Kidney (tissue), 14 donors: ENCODE data around the gene RFT1. TPM values are rescaled to one million over a fixed set of nuclear protein-coding genes. Genes with fewer than 3 reads are reported as not detected.

Experiments
- DNase-seq, 5 donors: peaks; one replicate each; pipeline ENCODE4 v3.0.0-alpha.2; 2013 to 2020
- FAIRE-seq: peaks from 2 replicates; lab custom pipeline; 2012; peaks lifted over from hg19 to GRCh38; lab: Jason Lieb, UNC
- H3K27ac ChIP-seq, 2 donors: one replicate each; pipeline ENCODE4 v1.7.0; 2013; ENCODE audit warnings: low read depth in 2 of 2, low read length in 2 of 2, inconsistent platforms in 1 of 2
- H3K27me3 ChIP-seq: one replicate; pipeline ENCODE4 v1.7.1; 2013; ENCODE audit warnings: low read length, inconsistent platforms; ENCODE audit not compliant: control insufficient read depth, insufficient read depth
- H3K36me3 ChIP-seq, 3 donors: one replicate each; pipeline versions ENCODE4 v1.7.0 to v1.7.1; 2013; ENCODE audit warnings: low read length in 3 of 3, control low read depth in 1 of 3, inconsistent platforms in 1 of 3; ENCODE audit not compliant: insufficient read depth in 3 of 3, control insufficient read depth in 2 of 3
- H3K4me1 ChIP-seq, 3 donors: one replicate each; pipeline versions ENCODE4 v1.7.0 to v1.7.1; 2013; ENCODE audit warnings: low read length in 3 of 3, inconsistent platforms in 1 of 3, low read depth in 1 of 3; ENCODE audit not compliant: control insufficient read depth in 2 of 3, insufficient read depth in 2 of 3
- H3K4me3 ChIP-seq, 3 donors: one replicate each; pipeline versions ENCODE4 v1.7.0 to v1.8.1; 2013; ENCODE audit warnings: low read length in 3 of 3, control low read depth in 1 of 3, inconsistent platforms in 1 of 3
- H3K9ac ChIP-seq, 3 donors: one replicate each; pipeline versions ENCODE4 v1.7.0 to v1.7.1; 2013; ENCODE audit warnings: low read length in 3 of 3, control low read depth in 1 of 3, inconsistent platforms in 1 of 3
- H3K9me3 ChIP-seq, 3 donors: one replicate each; pipeline versions ENCODE4 v1.7.0 to v1.7.1; 2013; ENCODE audit warnings: low read length in 3 of 3, control low read depth in 1 of 3, inconsistent platforms in 1 of 3; ENCODE audit not compliant: control insufficient read depth in 2 of 3, insufficient read depth in 1 of 3
- intact Hi-C: fragments of 100-400 bp; cut with DNase I; formaldehyde crosslinking; loops from one replicate; pipeline ENCODE4 v1.11.1; 2022
- polyA plus RNA-seq: library from polyadenylated mRNA; stranded (reverse); fragments of 350-450 nt; fragmentation: Illumina TruSeq; extraction: RNeasy Lipid Tissue Mini Kit (QIAGEN cat#74804); gene quantifications from one replicate; pipeline ENCODE4 v1.2.3, GENCODE V29; 2014; ENCODE audit warnings: low read depth, low replicate concordance; ENCODE audit not compliant: insufficient read depth
- total RNA-seq: library from RNA; stranded (reverse); fragmentation: NEBNext Ultra II Directional; extraction: Animal tissue kit (Norgen Biotek cat#: 25700); gene quantifications from one replicate; pipeline ENCODE4 v1.2.1, GENCODE V29; 2021
- TF ChIP-seq, protein P1 (sequence below): IDR thresholded peaks from 3 replicates; pipeline ENCODE4 v1.5.1; 2012; ENCODE audit warnings: mild to moderate bottlenecking, moderate library complexity, borderline replicate concordance; ENCODE audit not compliant: insufficient read depth; ENCODE audit errors: extremely low read depth
- donor health status: control.
- donor health status: control.
- donor health status: control.
- donor health status: control.
- donor health status: control.
- donor health status: DM: yes; HTN: yes; CAD: no.
- donor health status: Normal renal cell carcinoma (clear cell type).

RFT1 gene
- total and polyA plus RNA-seq, 2 donors from 2014 or later = 14.7 to 22.8 TPM

DNA sequence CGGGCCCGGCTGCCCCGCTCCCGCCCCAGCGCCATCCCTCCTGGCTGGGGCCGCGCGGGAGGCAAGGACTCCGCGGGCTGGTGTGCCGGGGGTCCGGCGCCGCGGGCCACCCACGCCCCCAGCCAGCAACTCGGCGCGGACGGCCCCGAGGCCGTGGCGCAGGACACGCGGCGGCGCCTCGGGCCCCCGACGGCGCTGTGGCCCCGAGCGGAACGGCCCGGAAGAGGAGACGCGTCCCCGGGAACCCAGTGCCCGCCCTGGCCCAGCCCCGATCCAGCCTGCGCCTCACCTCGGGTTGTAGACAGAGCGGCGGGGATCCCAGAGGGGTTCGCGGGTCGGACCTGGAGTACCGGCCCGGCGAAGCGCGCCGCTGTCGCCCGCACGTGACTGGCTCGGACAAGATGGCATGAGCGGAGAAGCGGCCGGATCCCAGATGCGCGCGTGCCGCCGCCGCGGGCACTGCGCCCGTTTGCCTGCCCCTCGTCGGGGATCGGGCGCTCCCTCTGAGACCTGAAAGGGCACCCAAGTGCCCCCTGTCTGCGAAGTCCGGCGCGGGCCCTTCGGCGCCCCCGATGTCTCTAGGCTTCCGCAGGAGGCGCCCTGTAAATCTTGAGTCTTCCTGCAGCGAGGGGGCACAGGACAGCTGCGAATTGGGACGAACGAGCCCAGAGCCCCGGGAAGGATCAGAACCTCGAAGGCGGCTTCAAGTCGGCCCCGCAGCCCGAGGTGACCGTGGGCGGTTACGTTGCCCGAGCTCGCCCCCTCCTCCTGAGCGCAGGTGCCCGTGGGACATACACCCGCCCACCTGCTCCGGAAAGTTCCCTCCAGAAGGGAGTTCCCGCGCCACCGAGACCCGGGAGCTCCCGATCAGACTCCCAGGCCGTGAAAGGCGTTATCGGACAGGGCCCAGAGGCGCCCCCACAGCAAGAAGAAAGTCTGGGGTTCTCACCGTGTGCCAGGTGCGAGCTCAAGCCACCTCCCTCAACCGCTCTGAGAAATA, 83.8 kb downstream of the RFT1 start:
- Histone ChIP-seq H3K4me3 (peak overlapping the region in 2 of 3 donors; percentile 47 to 62), H3K9ac (no peak overlapping the region), H3K9me3 (no peaks in the 10 kb centered on the region), H3K36me3 (no peaks in the 10 kb centered on the region), H3K27me3 (no peaks in the 10 kb centered on the region), H3K4me1 (peaks cover 0 to 13% (median 8%) of the 10 kb centered on the region in 3 donors), H3K27ac (peak overlapping the region in 1 of 2 donors; percentile 91)
- FAIRE-seq (no peak), DNase-seq (peak; percentile 62 to 88 (median 75))
- intact Hi-C loops = no loop called here
- TF ChIP-seq, protein P1, sequence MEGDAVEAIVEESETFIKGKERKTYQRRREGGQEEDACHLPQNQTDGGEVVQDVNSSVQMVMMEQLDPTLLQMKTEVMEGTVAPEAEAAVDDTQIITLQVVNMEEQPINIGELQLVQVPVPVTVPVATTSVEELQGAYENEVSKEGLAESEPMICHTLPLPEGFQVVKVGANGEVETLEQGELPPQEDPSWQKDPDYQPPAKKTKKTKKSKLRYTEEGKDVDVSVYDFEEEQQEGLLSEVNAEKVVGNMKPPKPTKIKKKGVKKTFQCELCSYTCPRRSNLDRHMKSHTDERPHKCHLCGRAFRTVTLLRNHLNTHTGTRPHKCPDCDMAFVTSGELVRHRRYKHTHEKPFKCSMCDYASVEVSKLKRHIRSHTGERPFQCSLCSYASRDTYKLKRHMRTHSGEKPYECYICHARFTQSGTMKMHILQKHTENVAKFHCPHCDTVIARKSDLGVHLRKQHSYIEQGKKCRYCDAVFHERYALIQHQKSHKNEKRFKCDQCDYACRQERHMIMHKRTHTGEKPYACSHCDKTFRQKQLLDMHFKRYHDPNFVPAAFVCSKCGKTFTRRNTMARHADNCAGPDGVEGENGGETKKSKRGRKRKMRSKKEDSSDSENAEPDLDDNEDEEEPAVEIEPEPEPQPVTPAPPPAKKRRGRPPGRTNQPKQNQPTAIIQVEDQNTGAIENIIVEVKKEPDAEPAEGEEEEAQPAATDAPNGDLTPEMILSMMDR = no peak

DNA sequence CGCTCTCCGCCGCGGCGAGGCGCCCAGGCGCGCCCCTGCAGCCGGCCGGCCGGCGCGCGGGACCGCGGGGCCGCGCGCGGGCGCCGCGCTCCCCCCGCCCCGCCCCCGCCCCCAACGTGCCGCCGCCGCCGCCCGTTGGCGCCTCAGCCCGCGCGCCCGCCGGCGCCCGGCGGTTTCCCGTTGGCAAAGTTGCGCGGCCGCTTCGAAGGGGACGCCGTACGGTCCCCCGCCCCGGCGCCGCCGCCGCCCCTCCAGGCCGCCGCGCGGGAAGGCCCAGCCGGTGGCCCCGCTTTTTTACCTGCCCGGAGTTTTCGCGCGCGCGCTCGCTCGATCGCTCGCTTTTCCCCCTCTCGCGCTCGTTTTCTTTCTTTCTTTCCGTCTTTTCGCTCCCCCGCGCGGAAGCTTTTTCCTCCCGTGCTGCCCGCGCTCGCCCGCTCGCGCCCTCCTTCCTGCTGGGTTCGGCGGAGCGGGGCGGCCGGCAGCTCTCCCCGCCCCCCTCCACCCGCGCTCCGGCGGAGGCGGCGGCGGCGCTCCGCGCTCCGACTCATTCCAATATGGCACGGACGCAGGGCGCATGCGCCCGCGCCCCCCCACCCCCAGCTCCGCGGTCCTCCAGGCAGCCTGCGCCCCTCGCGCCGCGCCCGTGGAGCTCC, 84.6 kb downstream of the RFT1 start, which contains the start of gene SFMBT1:
SFMBT1 (minus strand) TSS at position 556 of the 653 bp plus-strand sequence. CDS start 76,945 bp downstream, outside the sequence.
- H3K4me1 ChIP-seq = peaks cover 0 to 13% (median 8%) of the 10 kb centered on the region in 3 donors
- no peak for FAIRE-seq
- peak within 1 kb of the TSS; percentile 56 to 91 for H3K27ac ChIP-seq
- no peaks in the 10 kb centered on the region for H3K27me3 ChIP-seq
- TF ChIP-seq, protein P1 = no peak
- no peaks in the 10 kb centered on the region for H3K36me3 ChIP-seq
- H3K9me3 ChIP-seq = no peaks in the 10 kb centered on the region
- peak within 1 kb of the TSS; percentile 81 to 86 (median 85) for H3K4me3 ChIP-seq
- DNase-seq = peak; percentile 77 to 87 (median 86)
- intact Hi-C loops = no loop called here
- H3K9ac ChIP-seq = peak within 1 kb of the TSS; percentile 74 to 90 (median 82)

DNA sequence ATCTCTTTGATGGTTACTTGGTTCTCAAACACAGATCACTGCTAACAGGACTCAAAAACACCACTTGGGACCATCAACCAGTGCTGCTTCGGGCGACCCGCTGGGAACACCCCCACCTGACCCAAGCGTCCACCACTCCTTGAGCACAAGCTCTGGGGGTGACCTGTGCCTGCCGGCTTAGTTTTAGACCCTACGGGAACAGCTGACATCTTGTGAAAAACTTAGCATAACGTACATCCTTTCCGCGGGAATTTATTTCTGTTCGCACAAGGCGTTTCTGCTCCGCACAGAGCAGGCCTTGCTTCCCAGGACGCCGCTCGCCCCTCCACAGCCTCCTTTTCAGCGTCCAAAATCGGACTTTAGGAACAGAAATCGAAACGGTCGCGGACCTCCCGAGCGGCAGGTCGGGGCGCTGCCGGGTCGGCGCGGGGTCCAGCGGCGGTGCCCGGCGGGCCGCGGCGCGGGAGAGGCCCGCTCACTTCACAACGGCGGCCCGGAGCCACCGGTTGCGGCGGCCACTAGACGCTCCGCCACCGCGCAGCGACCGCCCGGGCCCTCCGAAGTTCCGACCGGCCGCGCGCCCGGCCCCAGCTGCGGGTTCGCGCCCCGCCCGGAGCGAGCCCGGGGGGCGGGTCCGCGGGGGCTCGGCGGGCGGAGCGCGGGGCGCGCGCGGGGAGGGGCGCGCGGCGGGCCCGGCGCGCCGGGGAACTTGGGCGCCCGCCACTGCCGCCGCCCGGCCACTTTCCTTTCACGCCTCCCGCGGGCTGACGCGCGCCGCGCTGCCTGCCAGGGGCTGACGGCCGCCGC, 85.3 kb downstream of the RFT1 start:
- DNase-seq (peak; percentile 47 to 83 (median 62)), FAIRE-seq (no peak)
- TF ChIP-seq, protein P1 = no peak
- Histone ChIP-seq H3K9ac (peak overlapping the region; percentile 74 to 90 (median 82)), H3K36me3 (no peaks in the 10 kb centered on the region), H3K4me1 (peaks cover 0 to 13% (median 8%) of the 10 kb centered on the region in 3 donors), H3K27ac (peak overlapping the region; percentile 56 to 81), H3K4me3 (peak overlapping the region; percentile 81 to 86 (median 85)), H3K9me3 (no peaks in the 10 kb centered on the region), H3K27me3 (no peaks in the 10 kb centered on the region)
- intact Hi-C loops = no loop called here
